HL-60 (cell line): ENCODE data around the gene SSTR5.

Experiments
- CTCF ChIP-seq: IDR thresholded peaks from one replicate; pipeline ENCODE4 v1.5.1; 2011; ENCODE audit warnings: low read length, control low read depth, inconsistent platforms; ENCODE audit not compliant: insufficient read depth
- GABPA ChIP-seq: IDR thresholded peaks from 2 replicates; pipeline ENCODE4 v1.6.1; 2012; ENCODE audit warnings: low read depth
- POLR2AphosphoS5 ChIP-seq: IDR thresholded peaks from 2 replicates; pipeline ENCODE4 v1.6.1; 2012; ENCODE audit warnings: low read depth
- REST ChIP-seq: IDR thresholded peaks from 2 replicates; pipeline ENCODE4 v1.6.1; 2012; ENCODE audit warnings: low read depth; ENCODE audit not compliant: insufficient replicate concordance

GRCh38 chr16:1031666-1032065 is 40.9 kb upstream of the SSTR5 start:
- TF ChIP-seq CTCF = no peak
- TF ChIP-seq REST = no peak
- TF ChIP-seq POLR2AphosphoS5 = no peak
- TF ChIP-seq GABPA = no peak
